Measurements from ENCODE around the gene C16orf90.

Gene C16orf90

GRCh38 chr16:3525951-3526350 is 30.7 kb upstream of the C16orf90 start:
- ATAC-seq (replicated peaks; ENCODE audit: extremely low read depth, poor library complexity, severe bottlenecking): no peak
- H3K27me3 Mint-ChIP-seq: no peaks in the 10 kb centered on the region
- peaks cover 15% of the 10 kb centered on the region for H3K36me3 Mint-ChIP-seq (ENCODE audit: insufficient read depth)
- no peak overlapping the region for H3K4me3 Mint-ChIP-seq
- H3K9me3 Mint-ChIP-seq: no peaks in the 10 kb centered on the region
- no peak overlapping the region for H3K27ac Mint-ChIP-seq (ENCODE audit: low read depth)
- no peak for DNase-seq (ENCODE audit: low spot score in 2 of 2)
- peaks cover 15% of the 10 kb centered on the region for H3K4me1 Mint-ChIP-seq

- peaks cover 16% of the 10 kb centered on the region for H3K4me1 Mint-ChIP-seq
- H3K9me3 Mint-ChIP-seq: no peaks in the 10 kb centered on the region
- H3K4me3 Mint-ChIP-seq: no peak overlapping the region
- ATAC-seq (replicated peaks; ENCODE audit: extremely low read depth, poor library complexity, severe bottlenecking) (no peak), DNase-seq (ENCODE audit: low spot score in 2 of 2) (no peak)
- H3K27me3 Mint-ChIP-seq: no peaks in the 10 kb centered on the region
- H3K36me3 Mint-ChIP-seq (ENCODE audit: insufficient read depth): peaks cover 25% of the 10 kb centered on the region
- H3K27ac Mint-ChIP-seq (ENCODE audit: low read depth): no peak overlapping the region
Observed at GRCh38 chr16:3523281-3523680, 28.0 kb upstream of the C16orf90 start.

GRCh38 chr16:3520841-3521240 is 25.6 kb upstream of the C16orf90 start:
- no peak overlapping the region for H3K4me3 Mint-ChIP-seq
- DNase-seq (ENCODE audit: low spot score in 2 of 2) (no peak), ATAC-seq (replicated peaks; ENCODE audit: extremely low read depth, poor library complexity, severe bottlenecking) (no peak)
- H3K27ac Mint-ChIP-seq (ENCODE audit: low read depth): no peak overlapping the region
- peaks cover 23% of the 10 kb centered on the region for H3K36me3 Mint-ChIP-seq (ENCODE audit: insufficient read depth)
- no peaks in the 10 kb centered on the region for H3K27me3 Mint-ChIP-seq
- no peaks in the 10 kb centered on the region for H3K9me3 Mint-ChIP-seq
- H3K4me1 Mint-ChIP-seq: peaks cover 5% of the 10 kb centered on the region

- ATAC-seq (replicated peaks; ENCODE audit: extremely low read depth, poor library complexity, severe bottlenecking): no peak
- Mint-ChIP-seq H3K36me3 (ENCODE audit: insufficient read depth) (peaks cover 22% of the 10 kb centered on the region), H3K4me3 (no peak overlapping the region), H3K4me1 (peaks cover 5% of the 10 kb centered on the region), H3K27me3 (no peaks in the 10 kb centered on the region), H3K9me3 (no peaks in the 10 kb centered on the region), H3K27ac (ENCODE audit: low read depth) (no peak overlapping the region)
- no peak for DNase-seq (ENCODE audit: low spot score in 2 of 2)
Observed at GRCh38 chr16:3520413-3520812, 25.1 kb upstream of the C16orf90 start.

- ATAC-seq (replicated peaks; ENCODE audit: extremely low read depth, poor library complexity, severe bottlenecking): no peak
- no peak overlapping the region for H3K27ac Mint-ChIP-seq (ENCODE audit: low read depth)
- H3K4me1 Mint-ChIP-seq: peaks cover 5% of the 10 kb centered on the region
- DNase-seq (ENCODE audit: low spot score in 2 of 2): no peak
- peaks cover 20% of the 10 kb centered on the region for H3K36me3 Mint-ChIP-seq (ENCODE audit: insufficient read depth)
- H3K27me3 Mint-ChIP-seq: no peaks in the 10 kb centered on the region
- no peaks in the 10 kb centered on the region for H3K9me3 Mint-ChIP-seq
- no peak overlapping the region for H3K4me3 Mint-ChIP-seq
Observed at GRCh38 chr16:3519581-3519980, 24.3 kb upstream of the C16orf90 start.

- no peaks in the 10 kb centered on the region for H3K9me3 Mint-ChIP-seq
- no peak for DNase-seq (ENCODE audit: low spot score in 2 of 2)
- H3K4me3 Mint-ChIP-seq: no peak overlapping the region
Observed at GRCh38 chr16:3518986-3519348, 23.7 kb upstream of the C16orf90 start.

GRCh38 chr16:3518292-3518985 is 23.1 kb upstream of the C16orf90 start:
- no peak for DNase-seq (ENCODE audit: low spot score in 2 of 2)
- peaks cover 5% of the 10 kb centered on the region for H3K4me1 Mint-ChIP-seq
- H3K27ac Mint-ChIP-seq (ENCODE audit: low read depth): no peak overlapping the region
- H3K36me3 Mint-ChIP-seq (ENCODE audit: insufficient read depth): peaks cover 19% of the 10 kb centered on the region
- no peaks in the 10 kb centered on the region for H3K9me3 Mint-ChIP-seq
- no peaks in the 10 kb centered on the region for H3K27me3 Mint-ChIP-seq
- H3K4me3 Mint-ChIP-seq: no peak overlapping the region
- no peak for ATAC-seq (replicated peaks; ENCODE audit: extremely low read depth, poor library complexity, severe bottlenecking)

More at GRCh38 chr16:3518986-3519348, 23.7 kb upstream of the C16orf90 start:
- no peak for ATAC-seq (replicated peaks; ENCODE audit: extremely low read depth, poor library complexity, severe bottlenecking)
- Mint-ChIP-seq H3K36me3 (ENCODE audit: insufficient read depth) (peaks cover 21% of the 10 kb centered on the region), H3K4me1 (peaks cover 5% of the 10 kb centered on the region), H3K27ac (ENCODE audit: low read depth) (no peak overlapping the region), H3K27me3 (no peaks in the 10 kb centered on the region)

GRCh38 chr16:3515897-3516296 is 20.6 kb upstream of the C16orf90 start:
- H3K27me3 Mint-ChIP-seq: no peaks in the 10 kb centered on the region

GRCh38 chr16:3514621-3515020 is 19.3 kb upstream of the C16orf90 start:
- H3K9me3 Mint-ChIP-seq: no peaks in the 10 kb centered on the region
- peaks cover 16% of the 10 kb centered on the region for H3K4me1 Mint-ChIP-seq
- ATAC-seq (replicated peaks; ENCODE audit: extremely low read depth, poor library complexity, severe bottlenecking) (no peak), DNase-seq (ENCODE audit: low spot score in 2 of 2) (no peak)
- H3K27me3 Mint-ChIP-seq: no peaks in the 10 kb centered on the region
- H3K4me3 Mint-ChIP-seq: no peak overlapping the region
- H3K27ac Mint-ChIP-seq (ENCODE audit: low read depth): no peak overlapping the region
- H3K36me3 Mint-ChIP-seq (ENCODE audit: insufficient read depth): peaks cover 9% of the 10 kb centered on the region

More at GRCh38 chr16:3515897-3516296, 20.6 kb upstream of the C16orf90 start:
- Mint-ChIP-seq H3K9me3 (no peaks in the 10 kb centered on the region), H3K27ac (ENCODE audit: low read depth) (peak overlapping the region; percentile 49), H3K4me1 (peaks cover 9% of the 10 kb centered on the region), H3K4me3 (no peak overlapping the region), H3K36me3 (ENCODE audit: insufficient read depth) (peaks cover 15% of the 10 kb centered on the region)
- DNase-seq (ENCODE audit: low spot score in 2 of 2) (no peak), ATAC-seq (replicated peaks; ENCODE audit: extremely low read depth, poor library complexity, severe bottlenecking) (no peak)

GRCh38 chr16:3513892-3514583 is 18.7 kb upstream of the C16orf90 start:
- Mint-ChIP-seq H3K27ac (ENCODE audit: low read depth) (peak overlapping the region; percentile 53), H3K36me3 (ENCODE audit: insufficient read depth) (peaks cover 7% of the 10 kb centered on the region), H3K9me3 (no peaks in the 10 kb centered on the region), H3K27me3 (no peaks in the 10 kb centered on the region), H3K4me1 (peaks cover 18% of the 10 kb centered on the region), H3K4me3 (no peak overlapping the region)
- DNase-seq (ENCODE audit: low spot score in 2 of 2) (no peak), ATAC-seq (replicated peaks; ENCODE audit: extremely low read depth, poor library complexity, severe bottlenecking) (no peak)

GRCh38 chr16:3511286-3512180 is 16.2 kb upstream of the C16orf90 start:
- peaks cover 6% of the 10 kb centered on the region for H3K36me3 Mint-ChIP-seq (ENCODE audit: insufficient read depth)
- H3K27me3 Mint-ChIP-seq: no peaks in the 10 kb centered on the region
- H3K4me1 Mint-ChIP-seq: peaks cover 26% of the 10 kb centered on the region
- DNase-seq (ENCODE audit: low spot score in 2 of 2) (no peak), ATAC-seq (replicated peaks; ENCODE audit: extremely low read depth, poor library complexity, severe bottlenecking) (no peak)
- H3K4me3 Mint-ChIP-seq: no peak overlapping the region
- H3K9me3 Mint-ChIP-seq: no peaks in the 10 kb centered on the region
- H3K27ac Mint-ChIP-seq (ENCODE audit: low read depth): peak overlapping the region; percentile 73

- Mint-ChIP-seq H3K27ac (ENCODE audit: low read depth) (peak overlapping the region; percentile 73), H3K4me1 (peaks cover 26% of the 10 kb centered on the region), H3K27me3 (no peaks in the 10 kb centered on the region), H3K9me3 (no peaks in the 10 kb centered on the region), H3K36me3 (ENCODE audit: insufficient read depth) (peaks cover 6% of the 10 kb centered on the region), H3K4me3 (no peak overlapping the region)
- DNase-seq (ENCODE audit: low spot score in 2 of 2) (no peak), ATAC-seq (replicated peaks; ENCODE audit: extremely low read depth, poor library complexity, severe bottlenecking) (no peak)
Observed at GRCh38 chr16:3510416-3510815, 15.1 kb upstream of the C16orf90 start.

Data from central memory CD8-positive, alpha-beta T cell (primary cell).